Panc1 (cell line): ENCODE results near the gene STX18. TPM values are rescaled to one million over a fixed set of nuclear protein-coding genes. Genes with fewer than 3 reads are reported as not detected.

Experiments used
- ATAC-seq: fragments of 200-7000 bp; cut with Tn5 transposase; 2 replicates; pipeline ENCODE4 v1.9.1; 2020; ENCODE audit warnings: mild to moderate bottlenecking, moderate library complexity
- BruUV-seq: library from RNA; stranded (reverse); fragments of 400-500 nt; replicated peaks from 2 replicates; lab custom pipeline; 2021; lab: Mats Ljungman, UMichigan
- CTCF ChIA-PET: fragments of 300-600 bp; sonication (Branson Sonifier 250); formaldehyde crosslinking; loops from one replicate; lab custom pipeline; 2022; ENCODE audit warnings: antibody characterized with exemption; lab: Charles Lee
- POLR2A ChIA-PET: fragments of 300-600 bp; sonication (Branson Sonifier 250); formaldehyde crosslinking; loops from one replicate; lab custom pipeline; 2022; ENCODE audit warnings: antibody characterized with exemption; lab: Charles Lee
- DNase-seq: peaks from one replicate; pipeline ENCODE4 v3.0.0-alpha.2; 2010; ENCODE audit warnings: low read depth, low spot score
- H3K27ac ChIP-seq: 2 replicates; pipeline ENCODE4 v1.5.1; 2011; ENCODE audit warnings: mild to moderate bottlenecking, low read length, inconsistent platforms
- H3K27me3 ChIP-seq: fragments of 200-500 bp; sonication (Bioruptor generic); 2 replicates; pipeline ENCODE4 v1.6.0; 2014; ENCODE audit warnings: low read length, inconsistent platforms; ENCODE audit not compliant: control insufficient read depth, insufficient read depth
- H3K36me3 ChIP-seq: fragments of 200-500 bp; sonication (Bioruptor generic); 2 replicates; pipeline ENCODE4 v1.5.1; 2014; ENCODE audit warnings: inconsistent platforms, mild to moderate bottlenecking, low read length, moderate library complexity; ENCODE audit not compliant: control insufficient read depth, insufficient read depth
- H3K4me1 ChIP-seq: 2 replicates; pipeline ENCODE4 v1.5.1; 2011; ENCODE audit warnings: inconsistent platforms, mild to moderate bottlenecking, low read length, moderate library complexity; ENCODE audit not compliant: control insufficient read depth, insufficient read depth
- H3K4me3 ChIP-seq, 2 experiments: 2 replicates each; pipeline ENCODE4 v1.5.1; 2011 to 2012; ENCODE audit warnings: low read depth in 2 of 2, low read length in 2 of 2, mild to moderate bottlenecking in 2 of 2, inconsistent platforms in 1 of 2, moderate library complexity in 1 of 2
- H3K9me3 ChIP-seq: fragments of 200-500 bp; sonication (Bioruptor generic); 2 replicates; pipeline ENCODE4 v1.5.1; 2014; ENCODE audit warnings: low read depth, mild to moderate bottlenecking, inconsistent platforms, low read length, moderate library complexity; ENCODE audit not compliant: control insufficient read depth, insufficient read depth
- POLR2AphosphoS5 ChIP-seq: IDR thresholded peaks from 2 replicates; pipeline ENCODE4 v1.6.1; 2012; ENCODE audit warnings: mild to moderate bottlenecking, low read depth, low read length, moderate library complexity
- SIN3A ChIP-seq: IDR thresholded peaks from 2 replicates; pipeline ENCODE4 v1.6.1; 2012; ENCODE audit warnings: low read depth, mild to moderate bottlenecking, low read length, moderate library complexity, borderline replicate concordance; ENCODE audit not compliant: insufficient read depth
- TCF7L2 ChIP-seq: IDR thresholded peaks from 2 replicates; pipeline ENCODE4 v1.6.1; 2011; ENCODE audit warnings: mild to moderate bottlenecking, low read depth, low read length, inconsistent platforms
- in situ Hi-C: cut with HindIII; loops from 2 replicates; pipeline ENCODE4 v1.10.0; 2016; ENCODE audit warnings: low sequenced_read_pairs, low pct_unique_long_range_greater_than_20kb
- intact Hi-C: fragments of 100-400 bp; cut with micrococcal nuclease; formaldehyde crosslinking; loops from one replicate; pipeline ENCODE4 v1.10.0; 2022; ENCODE audit not compliant: unreplicated experiment
- total RNA-seq: library from RNA; stranded (reverse); gene quantifications from one replicate; pipeline ENCODE4 v1.2.1, GENCODE V29; 2021; ENCODE audit not compliant: unreplicated experiment
- TF ChIP-seq, protein P1 (sequence below), 2 experiments: IDR thresholded peaks; 2 replicates each; pipeline ENCODE4 v1.6.1; 2011 to 2012; ENCODE audit warnings: low read depth in 2 of 2, control low read depth in 1 of 2, low read length in 1 of 2, mild to moderate bottlenecking in 1 of 2, moderate library complexity in 1 of 2; ENCODE audit not compliant: insufficient read depth in 1 of 2
- TF ChIP-seq, protein P2 (sequence below): fragments of 450-650 bp; IDR thresholded peaks from 2 replicates; pipeline ENCODE4 v1.5.1; 2017; ENCODE audit warnings: mild to moderate bottlenecking

STX18 gene
- total RNA-seq, 1 experiment from 2014 or later = 15.0 TPM

GRCh38 chr4:4524364-4524763, 17.5 kb downstream of the STX18 start:
- no TSS peak for BruUV-seq
- intact Hi-C loops = no loop called here
- Histone ChIP-seq H3K36me3 (no peaks in the 10 kb centered on the region), H3K9me3 (no peaks in the 10 kb centered on the region), H3K4me1 (peaks cover 5% of the 10 kb centered on the region), H3K27me3 (no peaks in the 10 kb centered on the region), H3K27ac (no peak overlapping the region), H3K4me3 (no peak overlapping the region)
- ATAC-seq = no peak
- ChIA-PET CTCF (interaction anchor here (0.6 kb wide), 1 partner anchor 286 kb away, joined by 7 read pairs; no protein-coding TSS in a partner anchor), POLR2A (no interaction called here)
- TF ChIP-seq SIN3A (no peak), TCF7L2 (no peak), POLR2AphosphoS5 (no peak)
- TF ChIP-seq, protein P1, sequence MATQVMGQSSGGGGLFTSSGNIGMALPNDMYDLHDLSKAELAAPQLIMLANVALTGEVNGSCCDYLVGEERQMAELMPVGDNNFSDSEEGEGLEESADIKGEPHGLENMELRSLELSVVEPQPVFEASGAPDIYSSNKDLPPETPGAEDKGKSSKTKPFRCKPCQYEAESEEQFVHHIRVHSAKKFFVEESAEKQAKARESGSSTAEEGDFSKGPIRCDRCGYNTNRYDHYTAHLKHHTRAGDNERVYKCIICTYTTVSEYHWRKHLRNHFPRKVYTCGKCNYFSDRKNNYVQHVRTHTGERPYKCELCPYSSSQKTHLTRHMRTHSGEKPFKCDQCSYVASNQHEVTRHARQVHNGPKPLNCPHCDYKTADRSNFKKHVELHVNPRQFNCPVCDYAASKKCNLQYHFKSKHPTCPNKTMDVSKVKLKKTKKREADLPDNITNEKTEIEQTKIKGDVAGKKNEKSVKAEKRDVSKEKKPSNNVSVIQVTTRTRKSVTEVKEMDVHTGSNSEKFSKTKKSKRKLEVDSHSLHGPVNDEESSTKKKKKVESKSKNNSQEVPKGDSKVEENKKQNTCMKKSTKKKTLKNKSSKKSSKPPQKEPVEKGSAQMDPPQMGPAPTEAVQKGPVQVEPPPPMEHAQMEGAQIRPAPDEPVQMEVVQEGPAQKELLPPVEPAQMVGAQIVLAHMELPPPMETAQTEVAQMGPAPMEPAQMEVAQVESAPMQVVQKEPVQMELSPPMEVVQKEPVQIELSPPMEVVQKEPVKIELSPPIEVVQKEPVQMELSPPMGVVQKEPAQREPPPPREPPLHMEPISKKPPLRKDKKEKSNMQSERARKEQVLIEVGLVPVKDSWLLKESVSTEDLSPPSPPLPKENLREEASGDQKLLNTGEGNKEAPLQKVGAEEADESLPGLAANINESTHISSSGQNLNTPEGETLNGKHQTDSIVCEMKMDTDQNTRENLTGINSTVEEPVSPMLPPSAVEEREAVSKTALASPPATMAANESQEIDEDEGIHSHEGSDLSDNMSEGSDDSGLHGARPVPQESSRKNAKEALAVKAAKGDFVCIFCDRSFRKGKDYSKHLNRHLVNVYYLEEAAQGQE (IDR thresholded peaks at IDR 0.05; ENCODE audit: insufficient read depth in 1 of 2, low read depth in 2 of 2, low read length in 1 of 2) = no peak
- TF ChIP-seq, protein P2, sequence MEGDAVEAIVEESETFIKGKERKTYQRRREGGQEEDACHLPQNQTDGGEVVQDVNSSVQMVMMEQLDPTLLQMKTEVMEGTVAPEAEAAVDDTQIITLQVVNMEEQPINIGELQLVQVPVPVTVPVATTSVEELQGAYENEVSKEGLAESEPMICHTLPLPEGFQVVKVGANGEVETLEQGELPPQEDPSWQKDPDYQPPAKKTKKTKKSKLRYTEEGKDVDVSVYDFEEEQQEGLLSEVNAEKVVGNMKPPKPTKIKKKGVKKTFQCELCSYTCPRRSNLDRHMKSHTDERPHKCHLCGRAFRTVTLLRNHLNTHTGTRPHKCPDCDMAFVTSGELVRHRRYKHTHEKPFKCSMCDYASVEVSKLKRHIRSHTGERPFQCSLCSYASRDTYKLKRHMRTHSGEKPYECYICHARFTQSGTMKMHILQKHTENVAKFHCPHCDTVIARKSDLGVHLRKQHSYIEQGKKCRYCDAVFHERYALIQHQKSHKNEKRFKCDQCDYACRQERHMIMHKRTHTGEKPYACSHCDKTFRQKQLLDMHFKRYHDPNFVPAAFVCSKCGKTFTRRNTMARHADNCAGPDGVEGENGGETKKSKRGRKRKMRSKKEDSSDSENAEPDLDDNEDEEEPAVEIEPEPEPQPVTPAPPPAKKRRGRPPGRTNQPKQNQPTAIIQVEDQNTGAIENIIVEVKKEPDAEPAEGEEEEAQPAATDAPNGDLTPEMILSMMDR = no peak
- in situ Hi-C loops = no loop called here
- DNase-seq = no peak

DNA sequence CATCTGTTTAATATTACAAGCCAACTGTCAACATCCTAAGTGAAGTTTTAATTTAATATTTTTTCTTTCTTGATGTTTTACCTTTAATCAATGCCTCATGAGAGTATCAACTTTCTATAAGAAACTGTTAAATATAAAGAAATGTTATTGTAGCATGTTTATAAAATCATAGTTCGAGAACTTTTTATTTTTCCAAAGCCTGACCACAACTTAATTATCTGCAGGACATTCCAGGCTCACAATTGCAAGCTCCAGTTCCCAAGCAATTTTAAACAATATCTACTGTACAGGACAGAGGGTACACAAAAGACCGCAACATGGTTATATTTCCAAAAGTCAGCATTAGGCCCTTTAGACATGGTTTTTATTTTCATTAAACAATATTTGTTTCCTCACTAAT, 20.1 kb downstream of the STX18 start:
- ChIA-PET CTCF (no interaction called here), POLR2A (no interaction called here)
- no peak overlapping the region for H3K27ac ChIP-seq
- peaks cover 5% of the 10 kb centered on the region for H3K4me1 ChIP-seq
- intact Hi-C loops = no loop called here
- TF ChIP-seq, protein P2 = no peak
- TF ChIP-seq, protein P1 (IDR thresholded peaks at IDR 0.05; ENCODE audit: insufficient read depth in 1 of 2, low read depth in 2 of 2, low read length in 1 of 2) = no peak
- TF ChIP-seq SIN3A = no peak
- TF ChIP-seq TCF7L2 = no peak
- no peak for TF ChIP-seq POLR2AphosphoS5
- no peaks in the 10 kb centered on the region for H3K27me3 ChIP-seq
- no peaks in the 10 kb centered on the region for H3K36me3 ChIP-seq
- DNase-seq (no peak), ATAC-seq (no peak)
- BruUV-seq = no TSS peak
- in situ Hi-C loops = no loop called here
- no peaks in the 10 kb centered on the region for H3K9me3 ChIP-seq
- H3K4me3 ChIP-seq = no peak overlapping the region
